ENCODE results near the gene METTL24.

DNA sequence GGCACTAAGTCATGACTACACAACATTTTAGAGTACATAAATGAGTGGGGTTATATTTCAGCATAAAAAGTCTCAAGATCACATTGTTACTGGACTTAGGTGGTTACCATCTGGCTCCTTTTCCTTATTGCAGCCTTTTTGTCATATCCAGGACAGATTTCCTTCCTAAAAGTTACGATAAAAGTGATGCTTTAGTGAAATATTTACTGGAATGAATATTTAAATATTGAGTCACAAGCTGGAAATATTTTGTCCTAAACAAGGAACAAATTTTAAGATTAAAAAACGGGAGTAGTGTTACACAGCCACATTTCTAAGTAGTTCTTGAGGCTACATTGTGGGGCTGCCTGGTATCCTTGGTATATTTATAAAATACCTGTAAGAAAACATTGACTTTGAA is 125.7 kb downstream of the METTL24 start:
- TF ChIP-seq EZH2 (IDR thresholded peaks at IDR 0.05; ENCODE audit: borderline replicate concordance, low read length) = no peak
- TF ChIP-seq, protein P1, sequence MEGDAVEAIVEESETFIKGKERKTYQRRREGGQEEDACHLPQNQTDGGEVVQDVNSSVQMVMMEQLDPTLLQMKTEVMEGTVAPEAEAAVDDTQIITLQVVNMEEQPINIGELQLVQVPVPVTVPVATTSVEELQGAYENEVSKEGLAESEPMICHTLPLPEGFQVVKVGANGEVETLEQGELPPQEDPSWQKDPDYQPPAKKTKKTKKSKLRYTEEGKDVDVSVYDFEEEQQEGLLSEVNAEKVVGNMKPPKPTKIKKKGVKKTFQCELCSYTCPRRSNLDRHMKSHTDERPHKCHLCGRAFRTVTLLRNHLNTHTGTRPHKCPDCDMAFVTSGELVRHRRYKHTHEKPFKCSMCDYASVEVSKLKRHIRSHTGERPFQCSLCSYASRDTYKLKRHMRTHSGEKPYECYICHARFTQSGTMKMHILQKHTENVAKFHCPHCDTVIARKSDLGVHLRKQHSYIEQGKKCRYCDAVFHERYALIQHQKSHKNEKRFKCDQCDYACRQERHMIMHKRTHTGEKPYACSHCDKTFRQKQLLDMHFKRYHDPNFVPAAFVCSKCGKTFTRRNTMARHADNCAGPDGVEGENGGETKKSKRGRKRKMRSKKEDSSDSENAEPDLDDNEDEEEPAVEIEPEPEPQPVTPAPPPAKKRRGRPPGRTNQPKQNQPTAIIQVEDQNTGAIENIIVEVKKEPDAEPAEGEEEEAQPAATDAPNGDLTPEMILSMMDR (conservative IDR thresholded peaks at IDR 0.05 in 1 of 2, IDR thresholded peaks at IDR 0.05 in 1 of 2; ENCODE audit: extremely low read depth in 1 of 2, insufficient read depth in 1 of 2, low read depth in 1 of 2, low read length in 2 of 2) = no peak

Data from mammary epithelial cell (primary cell).